Peyer's patch (tissue), 4 donors: Measurements from ENCODE around the gene CACNA2D3.

Source experiments
- POLR2A ChIP-seq, 2 donors: fragments of 450-650 bp; IDR thresholded peaks; one replicate each; pipeline ENCODE4 v1.5.1; 2017; ENCODE audit warnings: antibody characterized with exemption in 2 of 2, mild to moderate bottlenecking in 2 of 2, moderate library complexity in 2 of 2
- TF ChIP-seq, protein P1 (sequence below), 6 experiments: fragments of 450-650 bp in 4 of 6; fragments of 200-600 bp in 2 of 6; sonication (generic) in 1 of 6; IDR thresholded peaks; one replicate each; pipeline ENCODE4 v1.5.1; 2017 to 2019; ENCODE audit warnings: antibody characterized with exemption in 6 of 6, mild to moderate bottlenecking in 3 of 6, moderate library complexity in 1 of 6

DNA sequence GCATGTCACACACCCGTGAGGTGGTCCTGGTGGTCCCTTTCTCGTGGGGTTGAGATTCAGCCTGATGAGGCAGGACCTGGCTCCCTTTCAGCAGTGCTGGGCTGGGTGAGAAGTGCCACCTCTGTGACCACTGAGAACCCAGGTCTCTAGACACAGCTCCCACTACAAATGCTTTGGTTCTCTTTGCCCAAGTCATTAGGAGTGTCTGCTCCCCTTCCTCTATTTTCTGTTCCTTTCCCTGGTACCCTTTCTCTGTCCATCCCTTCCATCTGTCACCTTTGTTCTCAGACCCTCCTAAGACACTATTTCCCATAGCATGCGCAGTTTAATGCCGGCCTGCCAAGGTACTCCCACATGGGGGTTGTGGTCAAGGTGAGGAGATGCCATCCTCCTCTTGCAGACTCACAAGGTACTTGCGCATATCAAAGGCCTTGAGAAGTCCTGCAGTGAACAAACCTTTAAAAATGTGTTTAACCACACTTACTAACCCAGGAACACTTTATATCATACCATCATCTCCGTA, 507.8 kb downstream of the CACNA2D3 start:
- no peak for TF ChIP-seq POLR2A (IDR thresholded peaks at IDR 0.05)
- TF ChIP-seq, protein P1, sequence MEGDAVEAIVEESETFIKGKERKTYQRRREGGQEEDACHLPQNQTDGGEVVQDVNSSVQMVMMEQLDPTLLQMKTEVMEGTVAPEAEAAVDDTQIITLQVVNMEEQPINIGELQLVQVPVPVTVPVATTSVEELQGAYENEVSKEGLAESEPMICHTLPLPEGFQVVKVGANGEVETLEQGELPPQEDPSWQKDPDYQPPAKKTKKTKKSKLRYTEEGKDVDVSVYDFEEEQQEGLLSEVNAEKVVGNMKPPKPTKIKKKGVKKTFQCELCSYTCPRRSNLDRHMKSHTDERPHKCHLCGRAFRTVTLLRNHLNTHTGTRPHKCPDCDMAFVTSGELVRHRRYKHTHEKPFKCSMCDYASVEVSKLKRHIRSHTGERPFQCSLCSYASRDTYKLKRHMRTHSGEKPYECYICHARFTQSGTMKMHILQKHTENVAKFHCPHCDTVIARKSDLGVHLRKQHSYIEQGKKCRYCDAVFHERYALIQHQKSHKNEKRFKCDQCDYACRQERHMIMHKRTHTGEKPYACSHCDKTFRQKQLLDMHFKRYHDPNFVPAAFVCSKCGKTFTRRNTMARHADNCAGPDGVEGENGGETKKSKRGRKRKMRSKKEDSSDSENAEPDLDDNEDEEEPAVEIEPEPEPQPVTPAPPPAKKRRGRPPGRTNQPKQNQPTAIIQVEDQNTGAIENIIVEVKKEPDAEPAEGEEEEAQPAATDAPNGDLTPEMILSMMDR (IDR thresholded peaks at IDR 0.05), result no peak
